Heart right ventricle (tissue), 16 donors: ENCODE measurements around the gene SYNJ2. TPM values are rescaled to one million over a fixed set of nuclear protein-coding genes. Genes with fewer than 3 reads are reported as not detected.

ENCODE experiments used
- ATAC-seq, 8 donors: fragments of 200-7000 bp; cut with Tn5 transposase; one replicate each; pipeline ENCODE4 v1.9.1; 2020; ENCODE audit warnings: mild to moderate bottlenecking in 8 of 8, moderate library complexity in 8 of 8, moderate number of reproducible peaks in 1 of 8
- DNase-seq, 2 donors: peaks; one replicate each; pipeline ENCODE4 v3.0.0-alpha.2; 2020
- H3K27ac ChIP-seq, 10 donors: fragments of 200-600 bp; sonication (generic) in 2 of 10; one replicate each; pipeline versions ENCODE4 v1.5.0 to v1.8.0; 2020 to 2022; ENCODE audit warnings: mild to moderate bottlenecking in 3 of 10
- H3K27me3 ChIP-seq, 7 donors: fragments of 200-600 bp; one replicate each; pipeline ENCODE4 v1.8.0; 2021 to 2022; ENCODE audit warnings: mild to moderate bottlenecking in 2 of 7
- H3K36me3 ChIP-seq, 9 donors: fragments of 200-600 bp; sonication (generic) in 1 of 9; one replicate each; pipeline versions ENCODE4 v1.5.0 to v1.8.0; 2020 to 2022; ENCODE audit warnings: mild to moderate bottlenecking in 2 of 9
- H3K4me1 ChIP-seq, 9 donors: fragments of 200-600 bp; sonication (generic) in 1 of 9; one replicate each; pipeline versions ENCODE4 v1.5.0 to v1.8.0; 2020 to 2022; ENCODE audit warnings: mild to moderate bottlenecking in 4 of 9
- H3K4me3 ChIP-seq, 10 donors: fragments of 200-600 bp; sonication (generic) in 2 of 10; one replicate each; pipeline versions ENCODE4 v1.5.0 to v1.8.0; 2020 to 2022; ENCODE audit warnings: mild to moderate bottlenecking in 7 of 10, moderate library complexity in 2 of 10
- H3K9me3 ChIP-seq, 11 donors: fragments of 200-600 bp in 10 of 11; sonication (generic) in 2 of 11; one replicate each; pipeline versions ENCODE4 v1.5.0 to v1.8.0; 2013 to 2022; ENCODE audit warnings: mild to moderate bottlenecking in 2 of 11, control low read depth in 1 of 11, moderate library complexity in 1 of 11
- CTCF ChIP-seq, 9 donors: fragments of 200-600 bp; sonication (generic) in 2 of 9; IDR thresholded peaks; one replicate each; pipeline versions ENCODE4 v1.5.0 to v1.8.0; 2021 to 2022; ENCODE audit warnings: antibody characterized with exemption in 9 of 9, mild to moderate bottlenecking in 5 of 9, moderate library complexity in 1 of 9
- WGBS, 2 donors: extraction: QIAGEN DNeasy Blood & Tissue Kit; methylation state at CpG; one replicate each; pipeline ENCODE4 v1.1.7; 2013; ENCODE audit warnings: inconsistent platforms in 1 of 2; 5-methylcytosine and 5-hydroxymethylcytosine counted together
- intact Hi-C, 10 donors: fragments of 100-400 bp; cut with DNase I; formaldehyde crosslinking; loops; one replicate each; pipeline versions ENCODE4 v1.11.1 to v1.14.2; 2022
- polyA plus RNA-seq, 2 donors: library from polyadenylated mRNA; stranded (reverse); fragments of 200-250 nt; gene quantifications; one replicate each; pipeline ENCODE4 v1.2.3, GENCODE V29; 2013
- total RNA-seq, 10 donors: library from RNA; stranded (reverse); fragmentation: NEBNext Ultra II Directional in 3 of 10; extraction: Animal tissue kit (Norgen Biotek cat#: 25700) in 3 of 10; gene quantifications; one replicate each; pipeline versions ENCODE4 v1.2.1 to v1.2.4, GENCODE V29; 2021 to 2023
- donor health status: Arrhythmogenic right ventricular cardiomyopathy.
- donor health status: ischemic (EF 13 %, LVEDD 7.1; RV severe dilation, severe dysfunction).
- donor health status: healthy with polysubstance abuse.
- donor health status: DM: no; HTN: yes; CAD: no.
- donor health status: DM: no; HTN: no; CAD: no.
- donor health status: ischemic (EF 25% LVEDD 6.9; RV normal size, moderate dysfunction).
- donor health status: ischemic (EF 25% LVEDD 5.7; RV mildly dilated, moderate dysfunction).
- donor health status: healthy.
- donor health status: DM: yes; HTN: yes; CAD: no.
- donor health status: Ischemic cardiomyopathy.
- donor health status: ischemic (EF 35%, LVEDD 5.7; RV mildly dilated, moderate dysfunction).
- donor health status: nonischemic (EF 11% LVEDD 7.7; RV severe dilation, severe dysfunction).
- donor health status: DM: yes; HTN: yes; CAD: no.
- donor health status: PGD.
- donor health status: ischemic (EF 29% LVEDD 5.4; RV normal size, mild dysfunction).
- donor health status: nonischemic (EF 23%, LVEDD 6.1; RV moderate dilation, normal function).

Gene SYNJ2
- total and polyA plus RNA-seq, 12 donors, result 14.0 to 27.8 (median 19.0) TPM

GRCh38 chr6:157954150-157955117 is 27.2 kb upstream of the SYNJ2 start:
- 45 to 48% methylated on average over 34 of the region's 34 CpGs for WGBS, 2 donors
- peaks cover 3 to 20% (median 9%) of the 10 kb centered on the region in 9 donors for H3K4me1 ChIP-seq
- H3K36me3 ChIP-seq, result no peaks in the 10 kb centered on the region
- peaks cover 0 to 35% (median 19%) of the 10 kb centered on the region in 11 donors for H3K9me3 ChIP-seq
- peak overlapping the region in 2 of 10 donors; percentile 39 to 61 for H3K27ac ChIP-seq
- H3K4me3 ChIP-seq, result peak overlapping the region in 9 of 10 donors; percentile 14 to 44 (median 37)
- no peaks in the 10 kb centered on the region for H3K27me3 ChIP-seq
- no peak for DNase-seq
- ATAC-seq, result peak in 7 of 8 donors; percentile 23 to 70 (median 44)
- no peak for TF ChIP-seq CTCF (IDR thresholded peaks at IDR 0.05)
- intact Hi-C loops, result no loop called here

GRCh38 chr6:157955675-157956074 is 26.0 kb upstream of the SYNJ2 start:
- H3K27ac ChIP-seq, result no peak overlapping the region
- ATAC-seq (no peak), DNase-seq (no peak)
- no peaks in the 10 kb centered on the region for H3K36me3 ChIP-seq
- peaks cover 3 to 20% (median 9%) of the 10 kb centered on the region in 9 donors for H3K4me1 ChIP-seq
- H3K9me3 ChIP-seq, result peaks cover 0 to 32% (median 24%) of the 10 kb centered on the region in 11 donors
- WGBS, 2 donors, result 94 to 97% methylated on average over 6 of the region's 6 CpGs
- intact Hi-C loops, result no loop called here
- H3K27me3 ChIP-seq, result no peaks in the 10 kb centered on the region
- no peak for TF ChIP-seq CTCF (IDR thresholded peaks at IDR 0.05)
- no peak overlapping the region for H3K4me3 ChIP-seq

- WGBS, 2 donors, result 74 to 98% methylated on average over 12 of the region's 12 CpGs
- no peak for ATAC-seq
Measured at GRCh38 chr6:157956171-157956730, 25.4 kb upstream of the SYNJ2 start.

More at GRCh38 chr6:157956171-157956730, 25.4 kb upstream of the SYNJ2 start:
- no peaks in the 10 kb centered on the region for H3K27me3 ChIP-seq
- H3K4me1 ChIP-seq, result peaks cover 3 to 20% (median 9%) of the 10 kb centered on the region in 9 donors
- peaks cover 0 to 32% (median 24%) of the 10 kb centered on the region in 11 donors for H3K9me3 ChIP-seq
- no peak for DNase-seq
- intact Hi-C loops, result no loop called here
- H3K36me3 ChIP-seq, result no peaks in the 10 kb centered on the region
- no peak overlapping the region for H3K27ac ChIP-seq
- H3K4me3 ChIP-seq, result no peak overlapping the region
- TF ChIP-seq CTCF (IDR thresholded peaks at IDR 0.05), result no peak
